Fibroblast of the aortic adventitia (primary cell): ENCODE data around the gene KRTAP5-3. TPM values are rescaled to one million over a fixed set of nuclear protein-coding genes. Genes with fewer than 3 reads are reported as not detected.
A peak's percentile ranks its signal among the peaks of the same experiment; 100 is the strongest.

Experiments used
- DNase-seq: peaks from one replicate; pipeline ENCODE4 v3.0.0-alpha.2; 2010; ENCODE audit warnings: low read depth
- H3K4me3 ChIP-seq: 2 replicates; pipeline ENCODE4 v1.5.1; 2011; ENCODE audit warnings: low read depth, mild to moderate bottlenecking, control low read depth, low read length, moderate library complexity
- CTCF ChIP-seq: IDR thresholded peaks from 2 replicates; pipeline ENCODE4 v1.5.1; 2011; ENCODE audit warnings: mild to moderate bottlenecking, low read length, control low read depth, inconsistent platforms; ENCODE audit not compliant: insufficient read depth
- total RNA-seq: library from RNA; depleted of rRNA; stranded (reverse); fragments of >200 nt; gene quantifications from 2 replicates; pipeline ENCODE4 v1.2.3, GENCODE V29; 2012; ENCODE audit warnings: low replicate concordance

KRTAP5-3 gene
- total RNA-seq, 1 donor: not detected

GRCh38 chr11:1574238-1574932, 33.9 kb downstream of the KRTAP5-3 start:
- TF ChIP-seq CTCF: peak; percentile 72
- DNase-seq: peak; percentile 46
- no peak overlapping the region for H3K4me3 ChIP-seq

GRCh38 chr11:1573903-1574237, 34.4 kb downstream of the KRTAP5-3 start:
- DNase-seq: no peak
- H3K4me3 ChIP-seq: no peak overlapping the region
- TF ChIP-seq CTCF: no peak

GRCh38 chr11:1573077-1573902, 35.0 kb downstream of the KRTAP5-3 start:
- DNase-seq: no peak
- no peak overlapping the region for H3K4me3 ChIP-seq
- no peak for TF ChIP-seq CTCF

- peak; percentile 69 for DNase-seq
- peak within 1 kb of the TSS; percentile 41 for H3K4me3 ChIP-seq
- no peak for TF ChIP-seq CTCF
These were observed 35.8 kb downstream of the KRTAP5-3 start, which contains the start of gene DUSP8 for GRCh38 chr11:1572197-1573076. DUSP8 (minus strand) TSS chr11:1572271; CDS start chr11:1565826, 6,445 bp downstream.

GRCh38 chr11:1571760-1572196, 36.5 kb downstream of the KRTAP5-3 start:
- H3K4me3 ChIP-seq: peak overlapping the region; percentile 35
- no peak for DNase-seq
- no peak for TF ChIP-seq CTCF
